Measurements from ENCODE around the gene RPS6KA5. TPM values are rescaled to one million over a fixed set of nuclear protein-coding genes. Genes with fewer than 3 reads are reported as not detected.

Gene RPS6KA5
- total and polyA plus RNA-seq, 7 experiments from 2014 or later, result 17.7 to 43.5 (median 34.1) TPM

DNA sequence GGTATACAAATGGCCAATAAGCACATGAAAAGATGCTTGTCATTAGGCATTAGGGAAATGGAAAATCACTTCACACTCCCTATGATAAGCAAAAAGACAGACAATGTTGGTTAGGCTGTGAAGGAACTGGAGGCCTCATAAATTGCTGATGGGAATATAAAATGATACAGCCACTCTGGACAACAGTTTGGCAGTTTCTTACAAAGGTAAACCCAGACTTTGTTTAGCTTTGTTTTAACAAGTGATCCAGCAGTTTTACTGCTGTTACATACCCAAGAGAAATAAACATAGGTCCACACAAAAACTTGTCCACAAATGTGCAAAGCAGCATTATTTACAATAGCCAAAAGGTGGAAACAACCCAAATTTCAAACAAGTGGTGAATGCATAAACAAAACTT is 5.4 kb downstream of the RPS6KA5 start:
- Histone ChIP-seq H3K4me1 (ENCODE audit: control insufficient read depth in 2 of 2, insufficient read depth in 2 of 2, low read length in 2 of 2) (peaks cover 0 to 2% of the 10 kb centered on the region in 2 donors), H3K4me3 (ENCODE audit: low read length) (no peak overlapping the region), H3K27me3 (ENCODE audit: control insufficient read depth in 2 of 2, insufficient read depth in 2 of 2, low read length in 2 of 2) (no peaks in the 10 kb centered on the region), H3K9me3 (ENCODE audit: control insufficient read depth in 2 of 3, low read length in 3 of 3) (no peaks in the 10 kb centered on the region), H3K36me3 (ENCODE audit: control insufficient read depth in 2 of 3, insufficient read depth in 3 of 3, low read length in 3 of 3) (no peaks in the 10 kb centered on the region), H3K27ac (ENCODE audit: low read depth, low read length) (no peak overlapping the region)
- intact Hi-C loops (cut with micrococcal nuclease), result loop anchor here in 1 of 2 donors (5.0 kb wide), 1 partner anchor 48 kb away; no protein-coding TSS in a partner anchor
- Mint-ChIP-seq H3K27me3 (no peaks in the 10 kb centered on the region), H3K9me3 (no peaks in the 10 kb centered on the region), H3K4me3 (no peak overlapping the region), H3K27ac (peak overlapping the region in 2 of 9 donors; percentile 28 to 51), H3K4me1 (peaks cover 21 to 67% (median 52%) of the 10 kb centered on the region in 7 donors), H3K36me3 (peaks cover 0 to 40% (median 9%) of the 10 kb centered on the region in 5 donors)
- DNase-seq, result no peak
- no peak for ATAC-seq
- POLR2A ChIA-PET, result interaction anchor here (0.6 kb wide), 1 partner anchor 29 kb away, joined by 6 read pairs; no protein-coding TSS in a partner anchor
- CTCF ChIA-PET, result no interaction called here

DNA sequence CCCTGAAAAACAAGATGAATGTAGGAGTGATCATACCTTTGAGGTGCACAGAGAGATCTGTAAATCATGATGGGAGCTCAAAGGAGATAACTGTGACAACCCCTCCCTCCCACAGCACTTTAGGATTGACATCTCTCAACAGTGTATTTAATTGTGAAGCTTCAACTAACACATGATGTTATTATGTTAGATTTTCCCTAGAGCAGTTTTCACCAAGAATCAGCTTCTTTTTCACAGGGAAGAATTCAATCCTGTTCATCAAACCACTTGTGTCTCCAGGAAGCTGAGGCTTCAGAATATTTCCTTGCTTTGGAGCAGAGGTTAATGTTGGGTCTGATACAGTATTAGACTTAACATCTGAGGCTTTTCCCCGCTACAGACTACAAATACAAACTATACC is 11.8 kb downstream of the RPS6KA5 start:
- intact Hi-C loops (cut with micrococcal nuclease), result no loop called here
- CTCF ChIA-PET, result interaction anchor here (0.6 kb wide), 1 partner anchor 73 kb away, joined by 5 read pairs; no protein-coding TSS in a partner anchor
- H3K9me3 ChIP-seq (ENCODE audit: control insufficient read depth in 2 of 3, low read length in 3 of 3), result no peaks in the 10 kb centered on the region
- no peaks in the 10 kb centered on the region for H3K36me3 ChIP-seq (ENCODE audit: control insufficient read depth in 2 of 3, insufficient read depth in 3 of 3, low read length in 3 of 3)
- DNase-seq (no peak), ATAC-seq (no peak)
- H3K4me3 ChIP-seq (ENCODE audit: low read length), result no peak overlapping the region
- H3K27ac ChIP-seq (ENCODE audit: low read depth, low read length), result no peak overlapping the region
- Mint-ChIP-seq H3K27ac (no peak overlapping the region), H3K4me3 (peak overlapping the region in 1 of 10 donors; percentile 35), H3K9me3 (peaks cover 0 to 5% (median 0%) of the 10 kb centered on the region in 11 donors), H3K27me3 (no peaks in the 10 kb centered on the region), H3K36me3 (peaks cover 0 to 13% (median 7%) of the 10 kb centered on the region in 5 donors), H3K4me1 (peaks cover 27 to 49% (median 45%) of the 10 kb centered on the region in 7 donors)
- POLR2A ChIA-PET, result interaction anchor here (3.3 kb wide), 1 partner anchor 11 kb away, joined by 17 read pairs; the partner anchor contains the start of gene RPS6KA5
- H3K27me3 ChIP-seq (ENCODE audit: control insufficient read depth in 2 of 2, insufficient read depth in 2 of 2, low read length in 2 of 2), result no peaks in the 10 kb centered on the region
- H3K4me1 ChIP-seq (ENCODE audit: control insufficient read depth in 2 of 2, insufficient read depth in 2 of 2, low read length in 2 of 2), result peaks cover 6 to 22% of the 10 kb centered on the region in 2 donors

DNA sequence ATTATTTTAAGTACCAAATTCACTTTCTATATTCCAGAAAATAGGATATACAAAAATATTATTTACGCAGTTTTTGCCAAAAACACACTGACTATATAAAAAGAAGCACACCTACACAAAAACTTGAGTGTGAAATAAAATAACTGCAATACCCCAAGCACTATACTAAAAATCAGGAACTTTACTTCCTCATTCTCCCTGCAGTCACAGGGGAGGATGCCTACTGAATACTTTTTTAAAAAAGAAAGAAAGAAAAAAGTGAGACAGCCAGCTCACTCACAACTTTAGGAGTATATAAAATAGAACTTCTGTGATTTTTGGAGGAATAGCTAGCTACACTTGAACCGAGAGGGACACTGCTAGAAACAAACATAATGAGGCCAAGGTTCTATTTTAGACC is 12.2 kb downstream of the RPS6KA5 start:
- Mint-ChIP-seq H3K27me3 (no peaks in the 10 kb centered on the region), H3K9me3 (peaks cover 0 to 5% (median 0%) of the 10 kb centered on the region in 11 donors), H3K4me1 (peaks cover 28 to 50% (median 46%) of the 10 kb centered on the region in 7 donors), H3K4me3 (no peak overlapping the region), H3K27ac (no peak overlapping the region), H3K36me3 (peaks cover 0 to 14% (median 7%) of the 10 kb centered on the region in 5 donors)
- CTCF ChIA-PET, result interaction anchor here (0.6 kb wide), 1 partner anchor 73 kb away, joined by 5 read pairs; no protein-coding TSS in a partner anchor
- DNase-seq, result no peak
- H3K27me3 ChIP-seq (ENCODE audit: control insufficient read depth in 2 of 2, insufficient read depth in 2 of 2, low read length in 2 of 2), result no peaks in the 10 kb centered on the region
- POLR2A ChIA-PET, result interaction anchor here (3.3 kb wide), 1 partner anchor 11 kb away, joined by 17 read pairs; the partner anchor contains the start of gene RPS6KA5
- H3K36me3 ChIP-seq (ENCODE audit: control insufficient read depth in 2 of 3, insufficient read depth in 3 of 3, low read length in 3 of 3), result no peaks in the 10 kb centered on the region
- ATAC-seq, result no peak
- no peak overlapping the region for H3K27ac ChIP-seq (ENCODE audit: low read depth, low read length)
- H3K4me1 ChIP-seq (ENCODE audit: control insufficient read depth in 2 of 2, insufficient read depth in 2 of 2, low read length in 2 of 2), result peaks cover 6 to 22% of the 10 kb centered on the region in 2 donors
- intact Hi-C loops (cut with micrococcal nuclease), result no loop called here
- no peaks in the 10 kb centered on the region for H3K9me3 ChIP-seq (ENCODE audit: control insufficient read depth in 2 of 3, low read length in 3 of 3)
- no peak overlapping the region for H3K4me3 ChIP-seq (ENCODE audit: low read length)

DNA sequence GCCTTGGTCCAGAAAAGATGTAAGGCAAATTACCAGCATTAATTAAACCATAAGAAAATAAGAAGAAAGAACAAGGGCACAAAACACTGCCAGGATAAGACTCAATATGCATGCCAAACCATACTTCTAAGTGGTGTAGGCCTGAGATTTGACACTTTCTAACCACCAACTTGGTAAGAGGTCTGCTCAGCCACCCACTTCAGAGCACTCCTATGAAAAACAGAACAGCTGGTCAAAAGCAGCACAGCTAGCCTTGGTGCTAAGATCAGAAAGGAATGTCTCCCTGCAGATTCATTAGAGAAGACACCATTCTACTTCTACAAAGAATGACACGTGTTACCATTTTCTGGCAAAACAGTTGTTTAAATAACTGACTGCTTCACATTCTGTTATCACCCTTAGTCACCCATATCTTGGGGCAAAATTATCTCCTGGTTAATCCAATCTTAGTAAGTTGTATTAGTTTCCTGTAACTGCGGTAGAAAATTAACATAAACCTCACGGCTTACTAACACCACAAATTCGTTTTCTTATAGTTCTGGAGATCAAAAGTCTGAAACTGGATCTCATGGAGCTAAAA is 13.2 kb downstream of the RPS6KA5 start:
- H3K27me3 ChIP-seq (ENCODE audit: control insufficient read depth in 2 of 2, insufficient read depth in 2 of 2, low read length in 2 of 2), result no peaks in the 10 kb centered on the region
- peaks cover 0 to 17% (median 7%) of the 10 kb centered on the region in 5 donors for H3K36me3 Mint-ChIP-seq
- no peak for DNase-seq
- peaks cover 26 to 52% (median 49%) of the 10 kb centered on the region in 7 donors for H3K4me1 Mint-ChIP-seq
- H3K4me1 ChIP-seq (ENCODE audit: control insufficient read depth in 2 of 2, insufficient read depth in 2 of 2, low read length in 2 of 2), result peaks cover 4 to 22% of the 10 kb centered on the region in 2 donors
- H3K27me3 Mint-ChIP-seq, result no peaks in the 10 kb centered on the region
- peak overlapping the region in 2 of 10 donors; percentile 1 to 18 for H3K4me3 Mint-ChIP-seq
- H3K27ac Mint-ChIP-seq, result peak overlapping the region in 1 of 9 donors; percentile 20
- CTCF ChIA-PET, result no interaction called here
- intact Hi-C loops (cut with micrococcal nuclease), result no loop called here
- H3K9me3 Mint-ChIP-seq, result peaks cover 0 to 5% (median 0%) of the 10 kb centered on the region in 11 donors
- no peak overlapping the region for H3K4me3 ChIP-seq (ENCODE audit: low read length)
- POLR2A ChIA-PET, result interaction anchor here (0.6 to 3.3 kb wide), 3 partner anchors 12 to 31 kb away, joined by 3 to 17 read pairs (median 3); partner anchors contain the start of gene RPS6KA5
- no peak overlapping the region for H3K27ac ChIP-seq (ENCODE audit: low read depth, low read length)
- H3K36me3 ChIP-seq (ENCODE audit: control insufficient read depth in 2 of 3, insufficient read depth in 3 of 3, low read length in 3 of 3), result no peaks in the 10 kb centered on the region
- peak; percentile 63 for ATAC-seq
- no peaks in the 10 kb centered on the region for H3K9me3 ChIP-seq (ENCODE audit: control insufficient read depth in 2 of 3, low read length in 3 of 3)

DNA sequence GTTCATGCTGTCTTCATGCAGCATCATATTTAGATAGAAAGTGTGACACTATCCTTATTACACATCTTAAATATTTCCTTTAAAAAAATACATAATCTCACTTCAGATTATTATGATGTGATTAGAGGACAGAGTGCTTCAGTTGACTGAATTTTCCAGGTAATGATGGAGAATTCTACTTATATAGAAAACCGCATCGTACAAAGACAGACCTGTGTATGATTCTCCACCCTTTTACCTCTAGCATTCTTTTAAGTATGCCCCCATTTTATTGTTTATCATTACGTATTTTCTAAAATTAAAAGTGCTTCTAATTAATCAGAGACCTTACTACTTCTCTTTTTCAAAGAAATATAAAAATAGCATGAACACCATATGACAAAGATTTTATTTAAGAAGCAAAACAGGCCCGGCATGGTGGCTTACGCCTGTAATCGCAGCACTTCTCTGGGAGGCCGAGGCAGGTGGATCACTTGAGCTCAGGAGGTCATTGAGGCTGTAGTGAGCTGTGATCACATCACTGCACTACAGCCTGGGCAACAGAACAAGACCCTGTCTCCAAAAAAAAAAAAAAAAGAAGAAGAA is 13.9 kb downstream of the RPS6KA5 start:
- no peak overlapping the region for H3K27ac Mint-ChIP-seq
- no peaks in the 10 kb centered on the region for H3K27me3 Mint-ChIP-seq
- peaks cover 0 to 17% (median 7%) of the 10 kb centered on the region in 5 donors for H3K36me3 Mint-ChIP-seq
- H3K4me1 Mint-ChIP-seq, result peaks cover 26 to 54% (median 48%) of the 10 kb centered on the region in 7 donors
- ATAC-seq (no peak), DNase-seq (no peak)
- POLR2A ChIA-PET, result interaction anchor here (1.0 kb wide), 1 partner anchor 17 kb away, joined by 3 read pairs; no protein-coding TSS in a partner anchor
- Histone ChIP-seq H3K4me3 (ENCODE audit: low read length) (no peak overlapping the region), H3K27me3 (ENCODE audit: control insufficient read depth in 2 of 2, insufficient read depth in 2 of 2, low read length in 2 of 2) (no peaks in the 10 kb centered on the region), H3K9me3 (ENCODE audit: control insufficient read depth in 2 of 3, low read length in 3 of 3) (no peaks in the 10 kb centered on the region), H3K27ac (ENCODE audit: low read depth, low read length) (no peak overlapping the region), H3K4me1 (ENCODE audit: control insufficient read depth in 2 of 2, insufficient read depth in 2 of 2, low read length in 2 of 2) (peaks cover 4 to 22% of the 10 kb centered on the region in 2 donors), H3K36me3 (ENCODE audit: control insufficient read depth in 2 of 3, insufficient read depth in 3 of 3, low read length in 3 of 3) (no peaks in the 10 kb centered on the region)
- no peak overlapping the region for H3K4me3 Mint-ChIP-seq
- CTCF ChIA-PET, result no interaction called here
- peaks cover 0 to 5% (median 0%) of the 10 kb centered on the region in 11 donors for H3K9me3 Mint-ChIP-seq
- intact Hi-C loops (cut with micrococcal nuclease), result no loop called here

DNA sequence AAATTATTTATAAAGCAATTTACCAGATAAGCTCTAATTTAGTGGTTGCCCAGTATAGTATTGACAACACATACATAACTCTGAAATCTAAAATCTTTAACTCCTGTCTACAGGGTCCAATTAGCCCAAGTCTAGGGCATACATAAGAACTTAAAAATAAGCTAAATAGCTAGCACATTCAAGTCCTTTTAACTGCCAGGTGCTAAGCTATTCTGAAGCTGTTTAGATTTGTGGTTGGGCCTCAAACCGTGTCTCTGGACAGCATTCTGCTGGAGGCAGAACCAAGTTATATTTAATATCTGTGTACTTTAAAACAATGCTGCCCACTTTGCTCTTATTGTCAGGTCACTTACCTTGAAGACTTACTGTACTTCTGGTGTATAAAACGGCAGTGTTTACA is 19.0 kb downstream of the RPS6KA5 start:
- H3K27me3 Mint-ChIP-seq, result no peaks in the 10 kb centered on the region
- no peak for ATAC-seq
- peaks cover 0 to 5% (median 0%) of the 10 kb centered on the region in 11 donors for H3K9me3 Mint-ChIP-seq
- intact Hi-C loops (cut with micrococcal nuclease), result no loop called here
- H3K27ac ChIP-seq (ENCODE audit: low read depth, low read length), result no peak overlapping the region
- peaks cover 0 to 39% (median 19%) of the 10 kb centered on the region in 5 donors for H3K36me3 Mint-ChIP-seq
- H3K9me3 ChIP-seq (ENCODE audit: control insufficient read depth in 2 of 3, low read length in 3 of 3), result no peaks in the 10 kb centered on the region
- ChIA-PET CTCF (interaction anchor here (0.8 to 1.0 kb wide), 3 partner anchors 9 to 131 kb away, joined by 3 to 6 read pairs (median 4); no protein-coding TSS in a partner anchor), POLR2A (no interaction called here)
- H3K27me3 ChIP-seq (ENCODE audit: control insufficient read depth in 2 of 2, insufficient read depth in 2 of 2, low read length in 2 of 2), result no peaks in the 10 kb centered on the region
- no peak overlapping the region for H3K4me3 Mint-ChIP-seq
- peaks cover 19 to 73% (median 63%) of the 10 kb centered on the region in 7 donors for H3K4me1 Mint-ChIP-seq
- H3K36me3 ChIP-seq (ENCODE audit: control insufficient read depth in 2 of 3, insufficient read depth in 3 of 3, low read length in 3 of 3), result no peaks in the 10 kb centered on the region
- no peak overlapping the region for H3K4me3 ChIP-seq (ENCODE audit: low read length)
- peaks cover 8 to 11% of the 10 kb centered on the region in 2 donors for H3K4me1 ChIP-seq (ENCODE audit: control insufficient read depth in 2 of 2, insufficient read depth in 2 of 2, low read length in 2 of 2)
- H3K27ac Mint-ChIP-seq, result no peak overlapping the region
- DNase-seq, result no peak

All from naive thymus-derived CD4-positive, alpha-beta T cell (primary cell).